Activated B cell treated with CpG ODN at 0.5 μM for 24 hours (primary cell): ENCODE results near the gene MYLK. TPM values are rescaled to one million over a fixed set of nuclear protein-coding genes. Genes with fewer than 3 reads are reported as not detected.
A peak's percentile ranks its signal among the peaks of the same experiment; 100 is the strongest.

ENCODE experiments used
- ATAC-seq: fragments of 200-7000 bp; cut with Tn5 transposase; one replicate; pipeline ENCODE4 v1.10.0; 2021; ENCODE audit warnings: low read depth, mild to moderate bottlenecking, moderate library complexity
- CTCF ChIA-PET: fragments of 350-600 bp; sonication (Branson Sonifier 250); formaldehyde crosslinking; loops from one replicate; lab custom pipeline; 2021; ENCODE audit warnings: antibody characterized with exemption; lab: Charles Lee
- POLR2A ChIA-PET: fragments of 350-600 bp; sonication (Branson Sonifier 250); formaldehyde crosslinking; loops from one replicate; lab custom pipeline; 2021; ENCODE audit warnings: antibody characterized with exemption; lab: Charles Lee
- DNase-seq: peaks from one replicate; pipeline ENCODE4 v3.0.0; 2022
- H3K27ac Mint-ChIP-seq: one replicate; pipeline ENCODE4 v1.8.0; 2020; ENCODE audit warnings: mixed read lengths
- H3K27me3 Mint-ChIP-seq: one replicate; pipeline ENCODE4 v1.8.0; 2021; ENCODE audit warnings: mixed read lengths
- H3K36me3 Mint-ChIP-seq: one replicate; pipeline ENCODE4 v1.8.0; 2021; ENCODE audit warnings: low read depth, mixed read lengths
- H3K4me1 Mint-ChIP-seq: one replicate; pipeline ENCODE4 v1.8.0; 2021; ENCODE audit warnings: mixed read lengths
- H3K4me3 Mint-ChIP-seq: one replicate; pipeline ENCODE4 v1.8.0; 2020; ENCODE audit warnings: mild to moderate bottlenecking, mixed read lengths
- H3K9me3 Mint-ChIP-seq: one replicate; pipeline ENCODE4 v1.8.0; 2020; ENCODE audit warnings: mixed read lengths
- CTCF ChIP-seq: fragments of 200-600 bp; IDR thresholded peaks from one replicate; pipeline ENCODE4 v1.8.0; 2022; ENCODE audit warnings: antibody characterized with exemption, mild to moderate bottlenecking
- intact Hi-C: fragments of 100-400 bp; cut with micrococcal nuclease; formaldehyde crosslinking; loops from one replicate; pipeline ENCODE4 v1.15.1; 2024
- total RNA-seq: library from RNA; stranded (reverse); gene quantifications from 2 replicates; pipeline ENCODE4 v1.2.3, GENCODE V29; 2022

The MYLK gene
- total RNA-seq, 1 donor from 2014 or later = not detected

- H3K27me3 Mint-ChIP-seq = peaks cover 16% of the 10 kb centered on the region
Measured at GRCh38 chr3:123668906-123669305, 215.2 kb downstream of the MYLK start.

GRCh38 chr3:123667784-123668183, 216.3 kb downstream of the MYLK start:
- no peak for TF ChIP-seq CTCF
- CTCF ChIA-PET = interaction anchor here (0.8 kb wide), 1 partner anchor 15 kb away, joined by 4 read pairs; no protein-coding TSS in a partner anchor
- peak; percentile 87 for ATAC-seq
- Mint-ChIP-seq H3K36me3 (no peaks in the 10 kb centered on the region), H3K27ac (peak overlapping the region; percentile 73), H3K27me3 (peaks cover 19% of the 10 kb centered on the region), H3K4me1 (peaks cover 27% of the 10 kb centered on the region), H3K4me3 (peak overlapping the region; percentile 57), H3K9me3 (no peaks in the 10 kb centered on the region)
- no peak for DNase-seq
- POLR2A ChIA-PET = no interaction called here
- intact Hi-C loops = no loop called here

More at GRCh38 chr3:123668906-123669305, 215.2 kb downstream of the MYLK start:
- DNase-seq (no peak), ATAC-seq (no peak)
- Mint-ChIP-seq H3K36me3 (no peaks in the 10 kb centered on the region), H3K4me3 (no peak overlapping the region), H3K4me1 (peaks cover 27% of the 10 kb centered on the region), H3K27ac (no peak overlapping the region), H3K9me3 (no peaks in the 10 kb centered on the region)
- ChIA-PET CTCF (no interaction called here), POLR2A (no interaction called here)
- TF ChIP-seq CTCF = no peak
- intact Hi-C loops = no loop called here

GRCh38 chr3:123664753-123665152, 219.4 kb downstream of the MYLK start:
- no peak for TF ChIP-seq CTCF
- Mint-ChIP-seq H3K27ac (no peak overlapping the region), H3K4me1 (peaks cover 27% of the 10 kb centered on the region), H3K36me3 (no peaks in the 10 kb centered on the region), H3K27me3 (peaks cover 16% of the 10 kb centered on the region), H3K4me3 (no peak overlapping the region), H3K9me3 (no peaks in the 10 kb centered on the region)
- intact Hi-C loops = no loop called here
- ATAC-seq (no peak), DNase-seq (no peak)
- ChIA-PET POLR2A (no interaction called here), CTCF (no interaction called here)

GRCh38 chr3:123663977-123664376, 220.2 kb downstream of the MYLK start:
- Mint-ChIP-seq H3K27me3 (peaks cover 16% of the 10 kb centered on the region), H3K27ac (no peak overlapping the region), H3K36me3 (no peaks in the 10 kb centered on the region), H3K4me1 (peaks cover 24% of the 10 kb centered on the region), H3K4me3 (no peak overlapping the region), H3K9me3 (no peaks in the 10 kb centered on the region)
- ATAC-seq (no peak), DNase-seq (no peak)
- CTCF ChIA-PET = no interaction called here
- no peak for TF ChIP-seq CTCF
- intact Hi-C loops = no loop called here
- POLR2A ChIA-PET = no interaction called here

GRCh38 chr3:123661973-123662372, 222.2 kb downstream of the MYLK start:
- peaks cover 3% of the 10 kb centered on the region for H3K9me3 Mint-ChIP-seq
- H3K27ac Mint-ChIP-seq = no peak overlapping the region
- peaks cover 4% of the 10 kb centered on the region for H3K4me1 Mint-ChIP-seq
- peaks cover 16% of the 10 kb centered on the region for H3K27me3 Mint-ChIP-seq
- DNase-seq (no peak), ATAC-seq (no peak)
- CTCF ChIA-PET = interaction anchor here (1.1 kb wide), 1 partner anchor 10 kb away, joined by 4 read pairs; no protein-coding TSS in a partner anchor
- no peak overlapping the region for H3K4me3 Mint-ChIP-seq
- intact Hi-C loops = no loop called here
- H3K36me3 Mint-ChIP-seq = peaks cover 2% of the 10 kb centered on the region
- POLR2A ChIA-PET = no interaction called here
- TF ChIP-seq CTCF = no peak
